ENCODE results near the gene ASCL3. TPM values are rescaled to one million over a fixed set of nuclear protein-coding genes. Genes with fewer than 3 reads are reported as not detected.

Gene ASCL3
- total and polyA plus RNA-seq, 10 of the 15 experiments (the other 5 are each of a cell fraction or from before 2014, with no cell fraction given) = not detected

- Histone ChIP-seq H4K20me1 (ENCODE audit: control insufficient read depth, insufficient read depth) (no peaks in the 10 kb centered on the region), H3K4me3 (no peak overlapping the region), H2AFZ (ENCODE audit: control insufficient read depth, low read depth, low read length) (no peak overlapping the region), H3K4me1 (ENCODE audit: control insufficient read depth, insufficient read depth, low read length) (no peaks in the 10 kb centered on the region), H3K9ac (ENCODE audit: control insufficient read depth, insufficient read depth, low read length) (no peak overlapping the region), H3K27me3 (replicated peaks in 1 of 2; ENCODE audit: control insufficient read depth in 2 of 2, insufficient read depth in 2 of 2, low read length in 1 of 2) (no peaks in the 10 kb centered on the region), H3K27ac (ENCODE audit: control insufficient read depth, insufficient read depth) (no peak overlapping the region), H3K9me3 (replicated peaks; ENCODE audit: control insufficient read depth, insufficient read depth, low read length) (peaks cover 3% of the 10 kb centered on the region; the same call in 2 of the 3 replicates), H3K36me3 (ENCODE audit: control insufficient read depth in 2 of 2, insufficient read depth in 2 of 2, low read length in 1 of 2) (no peaks in the 10 kb centered on the region), H3K79me2 (ENCODE audit: control insufficient read depth, insufficient read depth, low read length) (no peaks in the 10 kb centered on the region), H3K4me2 (ENCODE audit: control insufficient read depth, insufficient read depth) (no peak overlapping the region)
- FAIRE-seq (no peak), ATAC-seq (no peak), DNase-seq (ENCODE audit: low read depth, low spot score) (no peak)
- intact Hi-C loops (cut with micrococcal nuclease; ENCODE audit: unreplicated experiment) (no loop called here), in situ Hi-C loops (cut with MboI) (no loop called here)
- ChIA-PET POLR2A (no interaction called here), SMC1A (ENCODE audit: uncharacterized antibody, unreplicated experiment) (no interaction called here), CTCF (no interaction called here), RAD21 (ENCODE audit: unreplicated experiment) (no interaction called here)
- no peak for TF ChIP-seq GABPA (IDR thresholded peaks at IDR 0.05; ENCODE audit: low read depth)
- no peak for TF ChIP-seq ZBTB4 (CRISPR knock-in tag; IDR thresholded peaks at IDR 0.05)
- no peak for TF ChIP-seq CEBPZ (IDR thresholded peaks at IDR 0.05; ENCODE audit: low read depth, low read length)
- no peak for TF ChIP-seq HDAC2 (IDR thresholded peaks at IDR 0.05)
- TF ChIP-seq SKIL (IDR thresholded peaks at IDR 0.05; ENCODE audit: low read depth, poor library complexity, severe bottlenecking) = no peak
- no peak for TF ChIP-seq BCL3 (IDR thresholded peaks at IDR 0.05; ENCODE audit: borderline replicate concordance, insufficient read depth, low read depth, low read length, poor library complexity, severe bottlenecking)
- TF ChIP-seq IRF3 (IDR thresholded peaks at IDR 0.05) = no peak
- no peak for TF ChIP-seq RFX5 (IDR thresholded peaks at IDR 0.05; ENCODE audit: low read depth, low read length)
- no TSS peak for BruUV-seq (replicated peaks)
Measured at GRCh38 chr11:8899119-8899753, 43.6 kb downstream of the ASCL3 start.
